ENCODE measurements around the gene IGFL2. TPM values are rescaled to one million over a fixed set of nuclear protein-coding genes. Genes with fewer than 3 reads are reported as not detected.

The IGFL2 gene
- total and polyA plus RNA-seq, 10 of the 15 experiments (the other 5 are each of a cell fraction or from before 2014, with no cell fraction given) = 0.19 TPM; not detected in 9

- Histone ChIP-seq H4K20me1 (ENCODE audit: control insufficient read depth, insufficient read depth) (no peaks in the 10 kb centered on the region; the same call in 1 of the 2 replicates), H3K4me3 (no peak overlapping the region), H3K27me3 (replicated peaks in 1 of 2; ENCODE audit: control insufficient read depth in 2 of 2, insufficient read depth in 2 of 2, low read length in 1 of 2) (peaks cover 0 to 3% of the 10 kb centered on the region in 2 experiments; a peak in 1 of 4 replicates), H3K9me3 (replicated peaks; ENCODE audit: control insufficient read depth, insufficient read depth, low read length) (peaks cover 2% of the 10 kb centered on the region; the same call in 2 of the 3 replicates), H3K36me3 (ENCODE audit: control insufficient read depth in 2 of 2, insufficient read depth in 2 of 2, low read length in 1 of 2) (no peaks in the 10 kb centered on the region), H3K79me2 (ENCODE audit: control insufficient read depth, insufficient read depth, low read length) (no peaks in the 10 kb centered on the region), H3K9ac (ENCODE audit: control insufficient read depth, insufficient read depth, low read length) (no peak overlapping the region), H3K27ac (ENCODE audit: control insufficient read depth, insufficient read depth) (no peak overlapping the region), H2AFZ (ENCODE audit: control insufficient read depth, low read depth, low read length) (no peak overlapping the region), H3K4me2 (ENCODE audit: control insufficient read depth, insufficient read depth) (no peak overlapping the region), H3K4me1 (ENCODE audit: control insufficient read depth, insufficient read depth, low read length) (peaks cover 3% of the 10 kb centered on the region; the same call in 1 of the 2 replicates)
- SMC1A ChIA-PET (ENCODE audit: uncharacterized antibody, unreplicated experiment) = interaction anchor here (1.5 kb wide), 1 partner anchor 19 kb away, joined by 7 read pairs; no protein-coding TSS in a partner anchor
- BruUV-seq (replicated peaks) = no TSS peak
- no peak for ATAC-seq
- FAIRE-seq = no peak
- 0% methylated on average over 1 of the region's 1 CpG for WGBS (ENCODE audit: insufficient coverage, insufficient replicate concordance, low lambda C conversion rate, missing lambda C conversion rate)
- no peak for TF ChIP-seq JUNB (IDR thresholded peaks at IDR 0.05)
- TF ChIP-seq JUND (IDR thresholded peaks at IDR 0.05; ENCODE audit: low read depth, low read length) = no peak
- TF ChIP-seq CREM (IDR thresholded peaks at IDR 0.05; ENCODE audit: low read depth) = no peak
- no peak for TF ChIP-seq BACH1 (IDR thresholded peaks at IDR 0.05; ENCODE audit: borderline replicate concordance)
- TF ChIP-seq PKNOX1 (IDR thresholded peaks at IDR 0.05) = no peak
- no peak for TF ChIP-seq PAX5 (IDR thresholded peaks at IDR 0.05; ENCODE audit: borderline replicate concordance, low read depth, low read length)
- no peak for TF ChIP-seq BRCA1 (IDR thresholded peaks at IDR 0.05; ENCODE audit: low read depth, low read length)
- TF ChIP-seq USF2 (IDR thresholded peaks at IDR 0.05; ENCODE audit: borderline replicate concordance, low read depth, low read length) = no peak
- no peak for TF ChIP-seq SUZ12 (IDR thresholded peaks at IDR 0.05; ENCODE audit: unreplicated experiment)
- no peak for TF ChIP-seq IKZF2 (IDR thresholded peaks at IDR 0.05)
- TF ChIP-seq ATF3 (IDR thresholded peaks at IDR 0.05; ENCODE audit: borderline replicate concordance, extremely low read depth, low read depth, low read length) = no peak
- no peak for TF ChIP-seq SMC3 (IDR thresholded peaks at IDR 0.05; ENCODE audit: borderline replicate concordance, low read length)
- no peak for TF ChIP-seq MTA2 (IDR thresholded peaks at IDR 0.05; ENCODE audit: low read depth)
- TF ChIP-seq ZZZ3 (IDR thresholded peaks at IDR 0.05; ENCODE audit: control insufficient read depth, insufficient read length, low read depth) = no peak
- TF ChIP-seq ZBTB4 (CRISPR knock-in tag; IDR thresholded peaks at IDR 0.05) = no peak
- TF ChIP-seq ZNF274 (IDR thresholded peaks at IDR 0.05; ENCODE audit: insufficient read depth, insufficient read length) = no peak
- no peak for TF ChIP-seq CTCF (IDR thresholded peaks at IDR 0.05 in 2 of 3, conservative IDR thresholded peaks at IDR 0.05 in 1 of 3; ENCODE audit: control insufficient read depth in 2 of 3, extremely low read depth in 1 of 3, insufficient read depth in 1 of 3, low read depth in 3 of 3, low read length in 3 of 3)
- POLR2A ChIA-PET = interaction anchor here (0.6 kb wide), 1 partner anchor 849 kb away, joined by 3 read pairs; no protein-coding TSS in a partner anchor
- CTCF ChIA-PET = no interaction called here
- in situ Hi-C loops (cut with MboI) (no loop called here), intact Hi-C loops (cut with micrococcal nuclease; ENCODE audit: unreplicated experiment) (no loop called here)
- RAD21 ChIA-PET (ENCODE audit: unreplicated experiment) = no interaction called here
- DNase-seq (ENCODE audit: low read depth, low spot score) = no peak
Observed at GRCh38 chr19:46133777-46134241, 14.2 kb upstream of the IGFL2 start.
